ENCODE results near the gene BIN1. TPM values are rescaled to one million over a fixed set of nuclear protein-coding genes. Genes with fewer than 3 reads are reported as not detected.

The BIN1 gene
- total RNA-seq, 2 donors from 2014 or later: 24.9 to 30.1 TPM

DNA sequence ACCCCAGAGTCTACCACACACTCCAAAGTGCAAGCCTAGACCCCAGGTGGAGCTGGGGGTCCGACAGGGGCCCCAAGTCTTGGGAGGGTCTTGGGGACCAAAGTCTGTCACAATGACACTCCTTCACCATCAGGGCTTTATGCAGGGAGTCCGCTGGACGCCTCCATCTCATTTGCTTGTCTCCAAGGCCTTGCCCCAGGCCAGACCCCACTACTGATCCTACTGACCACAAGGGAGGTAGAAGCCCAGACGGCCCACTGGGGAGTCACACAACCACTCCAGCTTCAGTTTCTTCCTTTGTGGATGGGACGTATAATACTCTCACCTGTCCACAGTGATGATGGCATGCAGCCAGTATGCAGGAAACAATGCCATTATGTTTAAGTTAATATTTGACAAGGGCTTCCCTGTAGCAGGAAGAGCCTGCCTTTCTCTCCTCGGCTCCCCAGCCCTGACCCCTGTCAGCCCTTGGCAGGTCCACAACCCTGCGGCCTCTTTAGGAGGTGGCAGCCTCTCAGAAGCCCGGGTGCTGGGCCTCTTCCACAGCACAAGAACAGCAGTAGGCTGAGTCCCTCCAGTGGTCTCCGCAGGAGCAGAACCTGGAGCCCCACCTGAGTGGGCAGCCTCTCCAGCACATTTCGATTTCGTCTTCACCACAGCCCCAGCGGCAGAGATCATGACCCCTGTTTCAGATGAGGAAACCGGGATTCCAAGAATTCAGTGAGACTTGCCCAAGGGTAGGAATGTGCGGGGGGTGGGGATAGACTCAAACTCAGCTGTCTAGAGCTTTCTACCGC lies 6.5 kb downstream of the BIN1 start:
- no peak for ATAC-seq (ENCODE audit: insufficient number of reproducible peaks, low FRiP score, low read depth)
- no peak for TF ChIP-seq CTCF (IDR thresholded peaks at IDR 0.05)
- H3K27me3 ChIP-seq (replicated peaks; ENCODE audit: insufficient read depth): no peaks in the 10 kb centered on the region
- H3K4me1 ChIP-seq (ENCODE audit: control insufficient read depth in 1 of 2, low read depth in 2 of 2): peaks cover 0 to 32% of the 10 kb centered on the region in 2 donors
- H3K9me3 ChIP-seq: no peaks in the 10 kb centered on the region
- DNase-seq (ENCODE audit: low spot score): no peak
- no peak overlapping the region for H3K27ac ChIP-seq
- H3K36me3 ChIP-seq: no peaks in the 10 kb centered on the region
- no peak overlapping the region for H3K4me3 ChIP-seq

- Histone ChIP-seq H3K4me3 (no peak overlapping the region), H3K27ac (no peak overlapping the region), H3K4me1 (ENCODE audit: control insufficient read depth in 1 of 2, low read depth in 2 of 2) (peaks cover 9 to 32% of the 10 kb centered on the region in 2 donors), H3K9me3 (no peaks in the 10 kb centered on the region), H3K27me3 (replicated peaks; ENCODE audit: insufficient read depth) (no peaks in the 10 kb centered on the region), H3K36me3 (no peaks in the 10 kb centered on the region)
- DNase-seq (ENCODE audit: low spot score) (no peak), ATAC-seq (ENCODE audit: insufficient number of reproducible peaks, low FRiP score, low read depth) (no peak)
- no peak for TF ChIP-seq CTCF (IDR thresholded peaks at IDR 0.05)
Measured at GRCh38 chr2:127098711-127099110, 8.2 kb downstream of the BIN1 start.

DNA sequence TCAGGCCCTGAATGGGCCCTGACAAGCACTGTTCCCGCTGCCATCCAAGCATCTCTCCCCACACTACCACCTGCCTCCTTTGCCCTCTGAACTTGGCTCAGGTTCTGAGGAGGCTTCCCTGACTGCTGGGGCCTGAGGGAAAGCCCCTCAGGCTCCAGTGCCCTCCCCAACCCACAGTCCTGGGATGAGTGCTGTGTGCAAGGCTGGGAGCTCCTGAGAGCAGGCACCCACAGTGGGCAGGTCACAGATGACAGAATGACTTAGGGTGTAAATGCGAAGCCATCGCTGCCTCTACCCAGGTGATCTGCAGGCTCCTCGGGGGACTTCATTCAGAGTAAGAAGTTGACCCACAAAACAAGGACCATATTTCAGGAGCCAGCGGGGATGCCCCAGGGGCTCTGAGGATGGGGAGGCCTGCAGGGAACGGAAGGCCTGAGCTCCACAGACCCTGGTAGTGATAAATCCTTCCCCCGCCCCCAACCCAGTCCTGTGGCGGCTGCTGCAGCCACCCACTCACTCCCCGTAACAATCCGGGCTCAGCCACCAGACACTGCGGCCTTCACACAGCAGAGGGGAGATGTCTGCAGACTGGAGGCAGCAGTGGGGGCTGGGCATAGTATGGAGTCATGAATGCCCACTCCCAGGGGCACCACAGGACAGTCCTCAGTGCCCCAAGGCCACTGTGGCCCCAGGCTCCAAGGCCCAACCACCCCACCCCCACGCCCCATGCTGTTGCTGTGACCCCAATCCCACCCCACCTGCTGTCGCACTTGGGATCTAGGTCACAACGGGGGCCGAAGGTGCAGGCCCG lies 8.9 kb downstream of the BIN1 start:
- ATAC-seq (ENCODE audit: insufficient number of reproducible peaks, low FRiP score, low read depth) (no peak), DNase-seq (ENCODE audit: low spot score) (no peak)
- no peak overlapping the region for H3K4me3 ChIP-seq
- H3K27ac ChIP-seq: no peak overlapping the region
- TF ChIP-seq CTCF (IDR thresholded peaks at IDR 0.05): no peak
- no peaks in the 10 kb centered on the region for H3K36me3 ChIP-seq
- peaks cover 9 to 32% of the 10 kb centered on the region in 2 donors for H3K4me1 ChIP-seq (ENCODE audit: control insufficient read depth in 1 of 2, low read depth in 2 of 2)
- no peaks in the 10 kb centered on the region for H3K9me3 ChIP-seq
- no peaks in the 10 kb centered on the region for H3K27me3 ChIP-seq (replicated peaks; ENCODE audit: insufficient read depth)

GRCh38 chr2:127097471-127097765 lies 9.5 kb downstream of the BIN1 start:
- Histone ChIP-seq H3K4me1 (ENCODE audit: control insufficient read depth in 1 of 2, low read depth in 2 of 2) (peaks cover 9 to 32% of the 10 kb centered on the region in 2 donors), H3K4me3 (no peak overlapping the region), H3K36me3 (no peaks in the 10 kb centered on the region), H3K9me3 (no peaks in the 10 kb centered on the region), H3K27me3 (replicated peaks; ENCODE audit: insufficient read depth) (no peaks in the 10 kb centered on the region), H3K27ac (no peak overlapping the region)
- TF ChIP-seq CTCF (IDR thresholded peaks at IDR 0.05): no peak
- ATAC-seq (ENCODE audit: insufficient number of reproducible peaks, low FRiP score, low read depth) (no peak), DNase-seq (ENCODE audit: low spot score) (no peak)

- ATAC-seq (ENCODE audit: insufficient number of reproducible peaks, low FRiP score, low read depth) (no peak), DNase-seq (ENCODE audit: low spot score) (no peak)
- H3K27me3 ChIP-seq (replicated peaks; ENCODE audit: insufficient read depth): no peaks in the 10 kb centered on the region
- no peak overlapping the region for H3K27ac ChIP-seq
- no peak for TF ChIP-seq CTCF (IDR thresholded peaks at IDR 0.05)
- peaks cover 9 to 32% of the 10 kb centered on the region in 2 donors for H3K4me1 ChIP-seq (ENCODE audit: control insufficient read depth in 1 of 2, low read depth in 2 of 2)
- no peaks in the 10 kb centered on the region for H3K36me3 ChIP-seq
- no peak overlapping the region for H3K4me3 ChIP-seq
- no peaks in the 10 kb centered on the region for H3K9me3 ChIP-seq
Measured at GRCh38 chr2:127096718-127097470, 10.1 kb downstream of the BIN1 start.
